HG03159 (cell line): ENCODE results near the gene RC3H2.
A peak's percentile ranks its signal among the peaks of the same experiment; 100 is the strongest.
"Not testable (repeated sequence)": the region's sequence is repeated elsewhere in the genome, so short reads cannot be mapped to it uniquely, and the experiment has no call there.

Experiments used
- ATAC-seq: cut with Tn5 transposase; IDR thresholded peaks from one replicate; pipeline ENCODE4 v1.9.1; 2021; ENCODE audit warnings: mild to moderate bottlenecking, moderate library complexity; ENCODE audit not compliant: unreplicated experiment

Gene RC3H2

GRCh38 chr9:122929796-122930354 is 24.7 kb upstream of the RC3H2 start:
- no peak for ATAC-seq

GRCh38 chr9:122923947-122924346 is 18.8 kb upstream of the RC3H2 start:
- no peak for ATAC-seq

- ATAC-seq = no peak
Measured at GRCh38 chr9:122922713-122923112, 17.6 kb upstream of the RC3H2 start.

GRCh38 chr9:122918310-122918709 is 13.2 kb upstream of the RC3H2 start:
- no peak for ATAC-seq

GRCh38 chr9:122912964-122913673 is 8.0 kb upstream of the RC3H2 start, which contains the start of gene ZBTB6:
ZBTB6 (minus strand) TSS chr9:122913323; CDS start chr9:122912072, 1,251 bp downstream.
- ATAC-seq = peak; percentile 99

- no peak for ATAC-seq
Measured at GRCh38 chr9:122912671-122912963, 7.5 kb upstream of the RC3H2 start.

- ATAC-seq = not testable (repeated sequence)
Measured at GRCh38 chr9:122906122-122906521, 963 bp upstream of the RC3H2 start.

- peak; percentile 9 for ATAC-seq
Measured at GRCh38 chr9:122904466-122904822, 715 bp downstream of the RC3H2 start.

- ATAC-seq = no peak
Measured at GRCh38 chr9:122900791-122901190, 4.4 kb downstream of the RC3H2 start.

- no peak for ATAC-seq
Measured at GRCh38 chr9:122897969-122898368, 7.2 kb downstream of the RC3H2 start.

- ATAC-seq = no peak
Measured at GRCh38 chr9:122888480-122888879, 16.7 kb downstream of the RC3H2 start.

- ATAC-seq = no peak
Measured at GRCh38 chr9:122883125-122883524, 22.0 kb downstream of the RC3H2 start.

GRCh38 chr9:122879443-122879842 is 25.7 kb downstream of the RC3H2 start:
- no peak for ATAC-seq

GRCh38 chr9:122875523-122875922 is 29.6 kb downstream of the RC3H2 start:
- no peak for ATAC-seq

- ATAC-seq = not testable (repeated sequence)
Measured at GRCh38 chr9:122867276-122867675, 37.9 kb downstream of the RC3H2 start.

GRCh38 chr9:122866079-122866478 is 39.1 kb downstream of the RC3H2 start:
- no peak for ATAC-seq

- no peak for ATAC-seq
Measured at GRCh38 chr9:122865300-122865699, 39.9 kb downstream of the RC3H2 start.

- no peak for ATAC-seq
Measured at GRCh38 chr9:122863407-122863806, 41.8 kb downstream of the RC3H2 start.

- ATAC-seq = no peak
Measured at GRCh38 chr9:122860319-122861142, 44.6 kb downstream of the RC3H2 start.

GRCh38 chr9:122857815-122858214 is 47.3 kb downstream of the RC3H2 start:
- no peak for ATAC-seq

GRCh38 chr9:122852085-122852786 is 52.9 kb downstream of the RC3H2 start:
- ATAC-seq = not testable (repeated sequence)
